Frontal cortex (tissue), 4 donors: ENCODE measurements around the gene KCND3. TPM values are rescaled to one million over a fixed set of nuclear protein-coding genes. Genes with fewer than 3 reads are reported as not detected.

Experiments
- DNase-seq, 2 donors: peaks; one replicate each; pipeline ENCODE4 v3.0.0; 2012; ENCODE audit warnings: low spot score in 2 of 2
- FAIRE-seq: peaks from 2 replicates; lab custom pipeline; 2012; peaks lifted over from hg19 to GRCh38; lab: Jason Lieb, UNC
- total RNA-seq: library from RNA; depleted of rRNA; stranded (reverse); fragments of >200 nt; gene quantifications from one replicate; pipeline ENCODE4 v1.2.3, GENCODE V29; 2014
- donor health status: control.
- donor health status: control.
- donor health status: control.

KCND3 gene
- total RNA-seq, 1 donor from 2014 or later: 10.6 TPM

DNA sequence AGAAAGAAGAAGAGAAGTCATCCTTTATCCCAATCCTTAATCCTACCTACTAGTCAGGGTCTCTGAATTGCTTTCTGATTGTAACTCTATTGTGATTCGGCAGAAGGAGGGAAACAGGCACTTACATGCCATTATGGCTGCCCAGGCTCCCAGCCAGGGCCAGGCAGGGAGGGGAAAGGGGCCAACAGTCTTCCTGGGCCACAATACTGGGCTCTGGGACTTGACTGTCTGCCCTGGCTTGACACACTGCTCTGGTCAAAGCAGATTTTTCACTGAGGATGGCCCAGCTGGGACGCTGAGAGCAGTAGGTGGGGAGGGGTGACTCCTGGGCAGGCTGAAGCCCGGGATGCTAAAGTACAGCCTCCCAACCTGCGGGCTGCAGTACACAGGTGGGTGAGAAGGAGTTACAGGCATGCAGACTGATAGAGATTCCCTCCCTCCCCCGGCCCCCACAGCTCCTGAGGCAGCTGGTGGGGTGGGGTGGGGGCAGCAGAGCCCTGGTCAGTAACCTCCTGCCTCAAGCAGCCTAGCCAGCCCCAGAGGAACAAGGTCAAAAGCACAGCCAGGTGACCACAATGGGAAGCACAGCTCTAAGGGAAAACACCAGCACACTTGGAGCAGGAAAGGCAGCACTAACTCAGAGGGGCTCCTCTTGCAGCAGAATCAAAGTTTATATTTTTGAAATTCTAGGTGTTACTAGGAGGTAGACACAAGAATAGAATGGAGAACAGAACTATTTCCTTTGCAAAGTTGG is 25.3 kb downstream of the KCND3 start:
- DNase-seq: no peak
- FAIRE-seq: no peak

DNA sequence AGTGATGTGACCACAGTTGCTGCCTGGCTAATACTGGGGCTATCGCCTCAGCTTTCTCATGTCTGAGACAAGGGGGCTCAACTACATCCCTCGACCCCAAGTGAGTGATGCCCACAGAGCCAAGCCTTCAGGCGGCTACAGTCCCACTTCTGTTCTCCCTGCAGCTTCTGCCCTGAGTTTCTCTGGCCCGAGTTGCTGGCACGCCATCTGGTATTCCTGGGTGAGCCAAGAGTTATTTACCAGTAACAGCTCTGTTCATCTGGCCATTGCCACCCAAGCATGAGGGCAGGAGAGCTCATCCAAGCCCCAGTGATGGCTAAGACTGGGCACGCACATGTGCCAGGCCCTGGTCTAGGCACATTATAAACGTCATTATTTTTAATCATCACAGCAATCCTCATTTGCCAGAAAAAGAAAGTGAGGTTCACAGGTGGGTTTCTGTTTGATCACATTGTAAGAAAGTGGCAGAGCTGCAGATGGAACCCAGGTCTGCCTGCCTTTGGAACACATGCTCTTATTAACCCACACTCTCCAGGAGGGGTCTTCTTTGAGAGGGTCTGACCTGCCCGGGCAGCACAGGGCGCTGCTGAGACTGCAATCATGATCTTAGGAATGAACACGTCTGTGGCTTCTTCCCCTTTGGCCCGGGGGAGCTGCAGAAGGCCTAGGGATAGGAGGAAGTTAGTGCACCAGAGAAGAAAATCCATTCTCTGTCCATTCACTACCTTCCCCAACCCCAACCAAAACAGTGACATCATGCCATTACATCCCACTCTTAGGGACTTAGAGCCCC is 27.5 kb downstream of the KCND3 start:
- FAIRE-seq (no peak), DNase-seq (no peak)

GRCh38 chr1:111961016-111961415 is 28.5 kb downstream of the KCND3 start:
- DNase-seq (no peak), FAIRE-seq (no peak)

- DNase-seq (no peak), FAIRE-seq (no peak)
Observed at GRCh38 chr1:111959436-111959835, 30.0 kb downstream of the KCND3 start.

- FAIRE-seq (no peak), DNase-seq (no peak)
Observed at GRCh38 chr1:111958851-111959250, 30.6 kb downstream of the KCND3 start.

- FAIRE-seq (no peak), DNase-seq (no peak)
Observed at GRCh38 chr1:111958075-111958474, 31.4 kb downstream of the KCND3 start.

DNA sequence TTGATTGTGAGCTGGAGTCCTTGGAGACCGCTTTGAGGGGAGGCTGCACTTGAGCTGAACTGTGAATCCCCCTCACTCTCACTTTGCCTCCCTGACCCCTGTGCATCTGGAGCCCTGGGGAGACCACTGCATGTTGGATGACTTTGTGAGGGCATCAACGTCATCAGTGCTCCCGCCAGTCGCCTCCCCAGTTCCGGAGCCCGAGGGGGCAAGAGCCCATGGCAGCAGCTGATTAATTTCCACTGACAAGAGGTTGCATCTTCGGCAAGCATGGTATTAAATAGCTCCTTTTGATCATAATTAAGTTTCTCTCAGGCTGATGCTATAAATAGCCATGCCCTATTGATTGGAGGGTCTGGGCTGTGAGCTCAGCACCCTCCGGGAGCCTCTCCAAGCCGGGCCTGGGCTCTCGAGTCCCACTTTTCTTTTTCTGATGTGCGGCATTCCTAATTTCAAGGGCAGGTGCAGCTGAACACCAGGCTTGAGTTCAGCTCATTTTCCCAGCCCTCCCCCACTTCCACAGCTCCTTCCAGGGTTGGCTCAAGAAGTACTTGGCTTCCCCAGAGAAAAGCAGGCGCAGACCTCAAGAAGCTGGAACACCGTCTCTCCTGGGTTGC is 33.2 kb downstream of the KCND3 start:
- FAIRE-seq (no peak), DNase-seq (peak in 1 of 2 donors; percentile 36)

DNA sequence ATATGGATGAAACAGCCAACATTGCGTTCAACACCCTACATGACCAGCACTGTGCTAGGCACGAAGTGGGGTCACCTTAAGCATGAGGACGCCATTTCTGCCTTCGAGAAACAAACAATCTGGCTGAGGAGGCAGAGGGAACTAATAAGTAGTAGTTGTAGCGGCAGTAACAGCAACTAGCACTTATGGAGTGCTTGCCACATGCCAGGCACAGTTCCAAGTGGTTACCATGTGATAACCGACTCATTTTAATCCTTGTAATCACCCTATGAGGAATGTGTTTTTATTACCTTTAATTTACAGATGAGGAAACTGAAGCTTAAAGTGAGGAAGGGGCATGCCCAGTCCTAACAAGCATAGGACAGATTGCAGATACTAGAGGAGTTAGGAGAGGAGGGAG is 33.7 kb downstream of the KCND3 start:
- DNase-seq: no peak
- FAIRE-seq: no peak

GRCh38 chr1:111953797-111954196 is 35.7 kb downstream of the KCND3 start:
- FAIRE-seq (no peak), DNase-seq (no peak)

DNA sequence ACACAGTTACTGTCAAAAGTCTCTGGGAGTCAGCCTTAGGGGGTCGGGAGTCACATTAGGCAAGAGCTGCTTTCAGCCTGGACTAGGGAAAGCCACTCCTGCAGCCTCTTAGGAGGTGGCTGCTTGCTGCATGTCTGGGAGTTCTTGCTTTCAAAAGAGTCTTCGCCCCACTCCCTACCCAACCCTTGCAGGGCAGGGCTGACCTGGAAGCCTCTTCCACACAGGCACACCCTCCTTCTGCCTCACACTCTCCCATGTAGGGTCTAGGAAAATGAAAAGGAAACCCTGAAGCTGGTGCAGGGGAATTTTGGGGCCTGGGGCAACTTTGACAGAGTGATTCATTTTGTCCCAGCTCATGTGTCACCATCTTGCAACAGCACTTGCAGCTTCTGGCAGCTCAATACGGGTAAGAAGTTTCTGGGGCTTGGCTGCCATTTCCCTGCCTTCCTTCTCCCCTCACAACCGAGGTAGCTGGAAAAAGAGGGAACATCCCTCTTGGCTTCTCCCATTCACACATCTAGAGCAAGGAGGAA is 37.3 kb downstream of the KCND3 start:
- FAIRE-seq: no peak
- DNase-seq: no peak

GRCh38 chr1:111948209-111949171 is 41.0 kb downstream of the KCND3 start:
- peak; percentile 19 to 34 for DNase-seq
- FAIRE-seq: no peak

- DNase-seq: no peak
- FAIRE-seq: no peak
Observed at GRCh38 chr1:111943846-111944749, 45.4 kb downstream of the KCND3 start.

GRCh38 chr1:111943066-111943465 is 46.4 kb downstream of the KCND3 start:
- no peak for FAIRE-seq

GRCh38 chr1:111938536-111938935 is 50.9 kb downstream of the KCND3 start:
- DNase-seq (no peak), FAIRE-seq (no peak)

More at GRCh38 chr1:111943066-111943465, 46.4 kb downstream of the KCND3 start:
- no peak for DNase-seq

- FAIRE-seq (no peak), DNase-seq (no peak)
Observed at GRCh38 chr1:111938123-111938522, 51.3 kb downstream of the KCND3 start.

DNA sequence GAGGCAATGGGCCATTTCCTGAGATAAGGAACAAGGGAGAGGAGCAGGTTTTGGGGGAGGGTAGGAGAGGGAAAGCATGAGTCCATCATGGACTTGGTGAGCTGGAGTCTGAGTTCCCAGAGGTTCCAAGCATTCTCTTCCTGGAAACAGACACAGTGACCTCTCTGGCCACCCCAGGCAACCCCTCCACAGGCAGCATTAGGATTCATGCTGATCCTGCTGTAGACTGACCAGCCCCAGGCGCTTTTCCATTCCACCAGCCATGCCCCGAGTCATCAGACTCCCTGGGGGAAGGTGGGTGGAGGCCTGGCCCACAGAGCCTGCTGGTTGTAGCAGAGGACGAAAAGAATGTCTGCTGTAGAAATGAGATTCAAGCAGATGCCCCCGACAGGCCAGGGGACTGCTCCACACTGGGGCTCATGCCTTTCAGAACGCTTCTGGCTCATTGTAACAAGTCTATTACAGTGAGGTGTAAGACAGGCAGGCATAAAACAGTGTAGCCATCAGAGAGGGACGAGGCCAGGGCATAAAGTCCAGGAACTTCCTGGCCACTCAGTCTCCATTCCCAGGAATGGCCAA is 52.2 kb downstream of the KCND3 start:
- no peak for FAIRE-seq
- DNase-seq: no peak

- no peak for FAIRE-seq
Observed at GRCh38 chr1:111934106-111934852, 55.2 kb downstream of the KCND3 start.

More at GRCh38 chr1:111934106-111934852, 55.2 kb downstream of the KCND3 start:
- no peak for DNase-seq
